ENCODE data around the gene TFIP11.

The TFIP11 gene

DNA sequence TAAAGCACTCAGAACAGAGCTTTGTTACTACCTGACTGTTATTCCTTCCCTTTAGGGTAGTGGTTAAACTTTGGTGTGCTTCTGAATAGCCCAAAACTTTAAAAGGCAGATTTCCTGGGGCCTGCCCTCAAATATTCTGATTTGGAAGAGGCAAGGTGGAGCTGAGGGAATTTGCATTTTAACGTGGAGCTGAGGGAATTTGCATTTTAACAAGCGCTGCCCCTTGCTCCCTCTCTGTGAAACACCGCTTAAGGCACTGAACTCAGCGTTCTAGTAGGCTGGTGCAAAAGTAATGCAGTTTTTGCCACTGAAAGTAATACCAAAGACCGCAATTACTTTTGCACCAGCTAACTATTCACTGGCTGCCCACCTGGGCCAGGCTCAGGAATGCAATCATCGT lies 42.7 kb upstream of the TFIP11 start:
- no peak overlapping the region for H3K4me3 ChIP-seq (ENCODE audit: low read length, poor library complexity, severe bottlenecking)
- no peaks in the 10 kb centered on the region for H3K9me3 ChIP-seq (ENCODE audit: insufficient read depth, low read depth, low read length)
- H2AFZ ChIP-seq (ENCODE audit: low read length), result no peak overlapping the region
- H3K4me1 ChIP-seq (ENCODE audit: insufficient read depth, low read length, poor library complexity, severe bottlenecking), result peaks cover 24% of the 10 kb centered on the region
- H4K20me1 ChIP-seq (ENCODE audit: insufficient read depth, low read length, poor library complexity, severe bottlenecking), result no peaks in the 10 kb centered on the region
- H3K79me2 ChIP-seq (ENCODE audit: insufficient read depth, low read length), result peaks cover 5% of the 10 kb centered on the region; the same call in 1 of the 2 replicates
- H3K9ac ChIP-seq (ENCODE audit: low read depth, low read length, poor library complexity, severe bottlenecking), result no peak overlapping the region
- H3K4me2 ChIP-seq (ENCODE audit: low read depth, low read length, poor library complexity, severe bottlenecking), result no peak overlapping the region
- no peaks in the 10 kb centered on the region for H3K9me2 ChIP-seq (replicated peaks; ENCODE audit: low read depth, low read length)
- H3K27me3 ChIP-seq (ENCODE audit: insufficient read depth, low read length, poor library complexity, severe bottlenecking), result no peaks in the 10 kb centered on the region
- H3F3A ChIP-seq (ENCODE audit: low read depth), result no peaks in the 10 kb centered on the region
- no peak for TF ChIP-seq EZH2phosphoT487 (IDR thresholded peaks at IDR 0.05; ENCODE audit: borderline replicate concordance)
- TF ChIP-seq, protein P1, sequence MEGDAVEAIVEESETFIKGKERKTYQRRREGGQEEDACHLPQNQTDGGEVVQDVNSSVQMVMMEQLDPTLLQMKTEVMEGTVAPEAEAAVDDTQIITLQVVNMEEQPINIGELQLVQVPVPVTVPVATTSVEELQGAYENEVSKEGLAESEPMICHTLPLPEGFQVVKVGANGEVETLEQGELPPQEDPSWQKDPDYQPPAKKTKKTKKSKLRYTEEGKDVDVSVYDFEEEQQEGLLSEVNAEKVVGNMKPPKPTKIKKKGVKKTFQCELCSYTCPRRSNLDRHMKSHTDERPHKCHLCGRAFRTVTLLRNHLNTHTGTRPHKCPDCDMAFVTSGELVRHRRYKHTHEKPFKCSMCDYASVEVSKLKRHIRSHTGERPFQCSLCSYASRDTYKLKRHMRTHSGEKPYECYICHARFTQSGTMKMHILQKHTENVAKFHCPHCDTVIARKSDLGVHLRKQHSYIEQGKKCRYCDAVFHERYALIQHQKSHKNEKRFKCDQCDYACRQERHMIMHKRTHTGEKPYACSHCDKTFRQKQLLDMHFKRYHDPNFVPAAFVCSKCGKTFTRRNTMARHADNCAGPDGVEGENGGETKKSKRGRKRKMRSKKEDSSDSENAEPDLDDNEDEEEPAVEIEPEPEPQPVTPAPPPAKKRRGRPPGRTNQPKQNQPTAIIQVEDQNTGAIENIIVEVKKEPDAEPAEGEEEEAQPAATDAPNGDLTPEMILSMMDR (conservative IDR thresholded peaks at IDR 0.05; ENCODE audit: low read length), result no peak
- H3K36me3 ChIP-seq (ENCODE audit: insufficient read depth, low read length), result no peaks in the 10 kb centered on the region

DNA sequence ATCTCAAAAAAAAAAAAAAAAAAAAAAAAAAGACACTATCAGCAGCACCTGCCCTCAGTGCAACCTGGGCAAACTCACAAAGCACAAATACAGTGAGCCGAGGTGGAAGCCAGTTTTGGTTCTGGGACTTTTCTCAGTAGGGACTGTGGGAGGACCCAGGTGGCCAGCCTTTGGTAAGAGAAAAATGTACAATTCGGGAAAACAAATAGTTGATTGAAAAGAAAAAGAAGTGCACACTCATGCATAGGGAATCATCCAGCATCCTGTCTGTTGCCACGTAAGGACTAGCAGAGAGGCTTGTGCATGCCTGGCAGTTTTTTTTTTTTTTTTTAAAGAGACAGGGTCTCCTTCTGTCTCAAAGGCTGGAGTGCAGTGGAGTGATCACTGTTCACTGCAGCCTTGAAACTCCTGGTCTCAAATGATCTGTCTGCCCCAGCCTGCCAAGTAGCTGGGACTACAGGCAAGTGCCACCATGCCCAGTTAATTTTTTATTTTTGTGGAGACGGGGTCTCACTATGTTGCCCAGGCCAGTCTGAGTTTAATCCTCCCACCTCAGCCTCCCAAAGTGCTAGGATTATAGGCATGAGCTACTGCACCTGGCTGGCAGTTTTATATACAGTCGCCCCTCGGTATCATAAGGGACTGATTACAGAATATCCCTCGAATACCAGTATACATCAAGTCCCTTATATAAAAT lies 40.9 kb upstream of the TFIP11 start:
- no peaks in the 10 kb centered on the region for H4K20me1 ChIP-seq (ENCODE audit: insufficient read depth, low read length, poor library complexity, severe bottlenecking)
- no peak overlapping the region for H2AFZ ChIP-seq (ENCODE audit: low read length)
- peak overlapping the region; percentile 3 for H3K4me3 ChIP-seq (ENCODE audit: low read length, poor library complexity, severe bottlenecking)
- TF ChIP-seq EZH2phosphoT487 (IDR thresholded peaks at IDR 0.05; ENCODE audit: borderline replicate concordance), result no peak
- TF ChIP-seq, protein P1 (conservative IDR thresholded peaks at IDR 0.05; ENCODE audit: low read length), result no peak
- no peaks in the 10 kb centered on the region for H3K27me3 ChIP-seq (ENCODE audit: insufficient read depth, low read length, poor library complexity, severe bottlenecking)
- H3K36me3 ChIP-seq (ENCODE audit: insufficient read depth, low read length), result no peaks in the 10 kb centered on the region
- peaks cover 24% of the 10 kb centered on the region for H3K4me1 ChIP-seq (ENCODE audit: insufficient read depth, low read length, poor library complexity, severe bottlenecking)
- peaks cover 5% of the 10 kb centered on the region; the same call in 1 of the 2 replicates for H3K79me2 ChIP-seq (ENCODE audit: insufficient read depth, low read length)
- H3K9me3 ChIP-seq (ENCODE audit: insufficient read depth, low read depth, low read length), result no peaks in the 10 kb centered on the region
- no peaks in the 10 kb centered on the region for H3K9me2 ChIP-seq (replicated peaks; ENCODE audit: low read depth, low read length)
- H3K4me2 ChIP-seq (ENCODE audit: low read depth, low read length, poor library complexity, severe bottlenecking), result peak overlapping the region; percentile 28
- H3F3A ChIP-seq (ENCODE audit: low read depth), result no peaks in the 10 kb centered on the region
- peak overlapping the region; percentile 20 for H3K9ac ChIP-seq (ENCODE audit: low read depth, low read length, poor library complexity, severe bottlenecking)

DNA sequence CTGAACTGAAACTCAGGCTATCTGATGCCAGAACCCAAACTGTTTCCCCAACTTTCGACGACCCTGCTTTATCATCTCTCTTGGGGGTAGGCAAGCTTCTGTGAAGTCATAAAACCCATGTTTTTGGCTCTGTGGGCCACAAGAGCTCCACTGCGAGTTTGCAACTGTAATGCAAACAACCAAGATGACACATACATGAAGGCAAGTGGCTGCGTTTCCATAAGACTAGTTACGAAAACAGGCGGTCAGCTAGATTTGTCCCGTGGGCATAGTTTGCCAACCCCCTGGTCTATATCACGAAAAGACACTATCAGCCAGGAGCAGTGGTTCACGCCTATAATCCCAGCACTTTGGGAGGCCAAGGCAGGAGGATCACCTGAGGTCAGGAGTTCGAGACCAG lies 40.2 kb upstream of the TFIP11 start:
- Histone ChIP-seq H3K4me2 (ENCODE audit: low read depth, low read length, poor library complexity, severe bottlenecking) (no peak overlapping the region), H4K20me1 (ENCODE audit: insufficient read depth, low read length, poor library complexity, severe bottlenecking) (no peaks in the 10 kb centered on the region), H3K79me2 (ENCODE audit: insufficient read depth, low read length) (peaks cover 4% of the 10 kb centered on the region; the same call in 1 of the 2 replicates)

More for the DNA sequence above, 40.2 kb upstream of the TFIP11 start:
- no peak overlapping the region for H2AFZ ChIP-seq (ENCODE audit: low read length)
- peaks cover 24% of the 10 kb centered on the region for H3K4me1 ChIP-seq (ENCODE audit: insufficient read depth, low read length, poor library complexity, severe bottlenecking)
- TF ChIP-seq, protein P1 (conservative IDR thresholded peaks at IDR 0.05; ENCODE audit: low read length), result no peak
- TF ChIP-seq EZH2phosphoT487 (IDR thresholded peaks at IDR 0.05; ENCODE audit: borderline replicate concordance), result no peak
- no peaks in the 10 kb centered on the region for H3K9me2 ChIP-seq (replicated peaks; ENCODE audit: low read depth, low read length)
- H3K9me3 ChIP-seq (ENCODE audit: insufficient read depth, low read depth, low read length), result no peaks in the 10 kb centered on the region
- no peaks in the 10 kb centered on the region for H3F3A ChIP-seq (ENCODE audit: low read depth)
- H3K9ac ChIP-seq (ENCODE audit: low read depth, low read length, poor library complexity, severe bottlenecking), result no peak overlapping the region
- H3K36me3 ChIP-seq (ENCODE audit: insufficient read depth, low read length), result no peaks in the 10 kb centered on the region
- H3K27me3 ChIP-seq (ENCODE audit: insufficient read depth, low read length, poor library complexity, severe bottlenecking), result no peaks in the 10 kb centered on the region
- H3K4me3 ChIP-seq (ENCODE audit: low read length, poor library complexity, severe bottlenecking), result no peak overlapping the region

Measured in Loucy (cell line).